CD4-positive, alpha-beta T cell (primary cell): ENCODE results near the gene MPP7. TPM values are rescaled to one million over a fixed set of nuclear protein-coding genes. Genes with fewer than 3 reads are reported as not detected.

ENCODE experiments used
- ATAC-seq: fragments of 200-7000 bp; cut with Tn5 transposase; one replicate; pipeline ENCODE4 v1.10.0; 2022; ENCODE audit warnings: mild to moderate bottlenecking; ENCODE audit not compliant: poor library complexity
- CTCF ChIA-PET: fragments of 350-600 bp; sonication (Branson Sonifier 250); formaldehyde crosslinking; loops from one replicate; lab custom pipeline; 2021; ENCODE audit warnings: antibody characterized with exemption, inconsistent platforms; lab: Charles Lee
- POLR2A ChIA-PET: fragments of 350-600 bp; sonication (Branson Sonifier 250); formaldehyde crosslinking; loops from one replicate; lab custom pipeline; 2021; ENCODE audit warnings: antibody characterized with exemption, inconsistent platforms; lab: Charles Lee
- DNase-seq, 14 experiments: peaks; one replicate each; pipeline ENCODE4 v3.0.0-alpha.2; 2013 to 2020; ENCODE audit warnings: mixed read lengths in 2 of 14
- H3K27ac ChIP-seq, 2 donors: one replicate each; pipeline versions ENCODE4 v1.5.1 to v1.7.0; 2013; ENCODE audit warnings: low read length in 2 of 2, low read depth in 1 of 2, mild to moderate bottlenecking in 1 of 2
- H3K27me3 ChIP-seq, 2 experiments: 1 replicate in 1 of 2; 2 replicates in 1 of 2; pipeline versions ENCODE4 v1.6.1 to v1.7.0; 2013; ENCODE audit warnings: low read length in 2 of 2, control low read depth in 1 of 2, mild to moderate bottlenecking in 1 of 2, moderate library complexity in 1 of 2; ENCODE audit not compliant: insufficient read depth in 2 of 2, control insufficient read depth in 1 of 2
- H3K36me3 ChIP-seq: one replicate; pipeline ENCODE4 v1.6.1; 2013; ENCODE audit warnings: low read length, control low read depth; ENCODE audit not compliant: insufficient read depth
- H3K4me1 ChIP-seq: one replicate; pipeline ENCODE4 v1.6.1; 2013; ENCODE audit warnings: low read length, control low read depth; ENCODE audit not compliant: insufficient read depth
- H3K4me3 ChIP-seq: one replicate; pipeline ENCODE4 v1.5.1; 2013; ENCODE audit warnings: mild to moderate bottlenecking, low read length, moderate library complexity
- H3K9me3 ChIP-seq, 2 experiments: 1 replicate in 1 of 2; 2 replicates in 1 of 2; pipeline versions ENCODE4 v1.6.1 to v1.7.0; 2013; ENCODE audit warnings: low read length in 2 of 2, mild to moderate bottlenecking in 2 of 2, control low read depth in 1 of 2, moderate library complexity in 1 of 2; ENCODE audit not compliant: control insufficient read depth in 1 of 2, insufficient read depth in 1 of 2
- H3K27ac Mint-ChIP-seq: one replicate; pipeline ENCODE4 v1.8.0; 2020; ENCODE audit warnings: mixed read lengths
- H3K27me3 Mint-ChIP-seq: one replicate; pipeline ENCODE4 v1.8.0; 2021; ENCODE audit warnings: mixed read lengths
- H3K36me3 Mint-ChIP-seq: one replicate; pipeline ENCODE4 v1.8.0; 2021; ENCODE audit warnings: low read depth, mixed read lengths
- H3K4me1 Mint-ChIP-seq: one replicate; pipeline ENCODE4 v1.8.0; 2021; ENCODE audit warnings: low read depth, mixed read lengths
- H3K4me3 Mint-ChIP-seq: one replicate; pipeline ENCODE4 v1.8.0; 2020; ENCODE audit warnings: mild to moderate bottlenecking, mixed read lengths
- H3K9me3 Mint-ChIP-seq: one replicate; pipeline ENCODE4 v1.8.0; 2020; ENCODE audit warnings: mixed read lengths
- intact Hi-C, 2 experiments: fragments of 100-400 bp; cut with DNase I in 1 of 2; cut with micrococcal nuclease in 1 of 2; formaldehyde crosslinking; loops; one replicate each; pipeline versions ENCODE4 v1.15.1 to v1.9.0; 2023 to 2025; cut with DNase I, micrococcal nuclease
- total RNA-seq, 174 experiments: library from RNA in 2 of 174; stranded (reverse) in 2 of 174; gene quantifications; one replicate each; pipeline ENCODE4 v1.2.3 and lab custom pipeline; 2021 to 2026
- TF ChIP-seq, protein P1 (sequence below): fragments of 200-600 bp; IDR thresholded peaks from one replicate; pipeline ENCODE4 v1.8.0; 2022; ENCODE audit warnings: antibody characterized with exemption, mild to moderate bottlenecking

Gene MPP7
- total RNA-seq, 2 experiments from 2014 or later: 30.4 to 32.5 TPM

DNA sequence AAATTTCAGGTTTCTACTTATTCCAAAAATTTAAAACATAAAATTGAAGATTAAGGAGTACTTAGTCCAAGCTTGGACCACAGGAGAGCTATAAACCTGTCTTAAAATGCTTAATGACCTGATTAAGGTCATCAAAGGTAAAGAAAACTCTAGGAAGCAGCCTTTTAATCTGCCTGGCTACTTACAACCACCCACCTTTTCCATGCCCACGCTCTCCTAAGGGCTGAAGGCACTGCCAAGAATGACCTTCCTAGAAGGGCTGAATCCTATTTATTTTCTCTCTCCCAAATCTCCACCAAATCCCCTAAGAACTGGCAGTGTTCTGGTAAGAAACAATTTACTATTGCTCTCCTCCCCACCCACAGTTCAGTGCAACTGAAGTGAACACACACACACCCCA, 6.8 kb downstream of the MPP7 start:
- H3K27ac ChIP-seq: no peak overlapping the region
- H3K4me3 Mint-ChIP-seq: peak overlapping the region; percentile 12

DNA sequence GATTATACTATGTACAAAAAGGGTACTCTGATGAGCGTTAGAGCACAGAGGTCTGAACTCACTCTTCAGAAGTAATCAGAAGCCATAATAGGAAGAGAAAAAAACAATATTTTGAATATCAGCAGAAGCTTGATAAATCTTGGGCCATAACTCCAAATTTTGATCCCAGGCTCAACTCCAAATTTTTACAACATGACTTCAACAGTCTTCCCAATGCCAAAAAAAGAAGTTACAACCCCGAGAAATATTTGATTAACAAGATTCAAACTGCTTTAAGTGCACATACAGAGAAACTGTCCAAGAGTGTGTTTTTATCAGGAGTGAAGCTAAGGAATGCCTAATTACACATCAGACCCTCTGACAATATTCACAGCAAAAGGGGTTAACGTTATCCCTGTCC, 7.5 kb downstream of the MPP7 start:
- no peaks in the 10 kb centered on the region for H3K9me3 Mint-ChIP-seq
- DNase-seq (no peak), ATAC-seq (no peak)
- no peaks in the 10 kb centered on the region for H3K27me3 Mint-ChIP-seq
- no peak overlapping the region for H3K4me3 ChIP-seq
- no peak overlapping the region for H3K27ac ChIP-seq
- ChIA-PET POLR2A (interaction anchor here (0.8 to 1.3 kb wide), 3 partner anchors 18 to 237 kb away, joined by 3 to 5 read pairs (median 3); no protein-coding TSS in a partner anchor), CTCF (interaction anchor here (1.0 to 2.5 kb wide), 3 partner anchors 44 to 86 kb away, joined by 3 to 7 read pairs (median 3); no protein-coding TSS in a partner anchor)
- TF ChIP-seq, protein P1, sequence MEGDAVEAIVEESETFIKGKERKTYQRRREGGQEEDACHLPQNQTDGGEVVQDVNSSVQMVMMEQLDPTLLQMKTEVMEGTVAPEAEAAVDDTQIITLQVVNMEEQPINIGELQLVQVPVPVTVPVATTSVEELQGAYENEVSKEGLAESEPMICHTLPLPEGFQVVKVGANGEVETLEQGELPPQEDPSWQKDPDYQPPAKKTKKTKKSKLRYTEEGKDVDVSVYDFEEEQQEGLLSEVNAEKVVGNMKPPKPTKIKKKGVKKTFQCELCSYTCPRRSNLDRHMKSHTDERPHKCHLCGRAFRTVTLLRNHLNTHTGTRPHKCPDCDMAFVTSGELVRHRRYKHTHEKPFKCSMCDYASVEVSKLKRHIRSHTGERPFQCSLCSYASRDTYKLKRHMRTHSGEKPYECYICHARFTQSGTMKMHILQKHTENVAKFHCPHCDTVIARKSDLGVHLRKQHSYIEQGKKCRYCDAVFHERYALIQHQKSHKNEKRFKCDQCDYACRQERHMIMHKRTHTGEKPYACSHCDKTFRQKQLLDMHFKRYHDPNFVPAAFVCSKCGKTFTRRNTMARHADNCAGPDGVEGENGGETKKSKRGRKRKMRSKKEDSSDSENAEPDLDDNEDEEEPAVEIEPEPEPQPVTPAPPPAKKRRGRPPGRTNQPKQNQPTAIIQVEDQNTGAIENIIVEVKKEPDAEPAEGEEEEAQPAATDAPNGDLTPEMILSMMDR: no peak
- no peaks in the 10 kb centered on the region for H3K27me3 ChIP-seq
- intact Hi-C loops: no loop called here
- no peaks in the 10 kb centered on the region for H3K9me3 ChIP-seq
- no peak overlapping the region for H3K4me3 Mint-ChIP-seq
- H3K27ac Mint-ChIP-seq: peak overlapping the region; percentile 67
- H3K4me1 ChIP-seq: peaks cover 24% of the 10 kb centered on the region
- H3K36me3 ChIP-seq: no peaks in the 10 kb centered on the region
- peaks cover 85% of the 10 kb centered on the region for H3K4me1 Mint-ChIP-seq
- peaks cover 5% of the 10 kb centered on the region for H3K36me3 Mint-ChIP-seq

More for the DNA sequence above, 6.8 kb downstream of the MPP7 start:
- Histone ChIP-seq H3K36me3 (no peaks in the 10 kb centered on the region), H3K27me3 (no peaks in the 10 kb centered on the region), H3K4me3 (no peak overlapping the region), H3K9me3 (no peaks in the 10 kb centered on the region), H3K4me1 (peaks cover 24% of the 10 kb centered on the region)
- H3K9me3 Mint-ChIP-seq: no peaks in the 10 kb centered on the region
- peaks cover 89% of the 10 kb centered on the region for H3K4me1 Mint-ChIP-seq
- ChIA-PET POLR2A (interaction anchor here (0.5 to 1.4 kb wide), 6 partner anchors 18 to 792 kb away, joined by 3 to 5 read pairs (median 3); no protein-coding TSS in a partner anchor), CTCF (interaction anchor here (1.0 to 2.5 kb wide), 4 partner anchors 45 to 85 kb away, joined by 3 to 7 read pairs (median 3); no protein-coding TSS in a partner anchor)
- TF ChIP-seq, protein P1: no peak
- peaks cover 5% of the 10 kb centered on the region for H3K36me3 Mint-ChIP-seq
- H3K27me3 Mint-ChIP-seq: no peaks in the 10 kb centered on the region
- peak overlapping the region; percentile 54 for H3K27ac Mint-ChIP-seq
- DNase-seq (no peak), ATAC-seq (no peak)
- intact Hi-C loops: no loop called here

- H3K36me3 Mint-ChIP-seq: peaks cover 5% of the 10 kb centered on the region
- Histone ChIP-seq H3K27me3 (no peaks in the 10 kb centered on the region), H3K36me3 (no peaks in the 10 kb centered on the region), H3K4me3 (no peak overlapping the region), H3K9me3 (no peaks in the 10 kb centered on the region), H3K27ac (no peak overlapping the region), H3K4me1 (peaks cover 22% of the 10 kb centered on the region)
- intact Hi-C loops: no loop called here
- TF ChIP-seq, protein P1: no peak
- ChIA-PET POLR2A (interaction anchor here (0.6 to 1.3 kb wide), 5 partner anchors 8 to 237 kb away, joined by 3 to 8 read pairs (median 3); partner anchors contain the start of gene MPP7), CTCF (interaction anchor here (1.0 to 2.5 kb wide), 4 partner anchors 21 to 86 kb away, joined by 3 to 7 read pairs (median 3); no protein-coding TSS in a partner anchor)
- H3K4me3 Mint-ChIP-seq: no peak overlapping the region
- DNase-seq (no peak), ATAC-seq (no peak)
- H3K4me1 Mint-ChIP-seq: peaks cover 84% of the 10 kb centered on the region
- no peaks in the 10 kb centered on the region for H3K9me3 Mint-ChIP-seq
- H3K27ac Mint-ChIP-seq: peak overlapping the region; percentile 79
- H3K27me3 Mint-ChIP-seq: no peaks in the 10 kb centered on the region
Measured at GRCh38 chr10:28294809-28295208, 8.1 kb downstream of the MPP7 start.
